ENCODE data around the gene GMIP. TPM values are rescaled to one million over a fixed set of nuclear protein-coding genes. Genes with fewer than 3 reads are reported as not detected.
A peak's percentile ranks its signal among the peaks of the same experiment; 100 is the strongest.
"Not testable (repeated sequence)": the region's sequence is repeated elsewhere in the genome, so short reads cannot be mapped to it uniquely, and the experiment has no call there.

The GMIP gene
- total and polyA plus RNA-seq, 2 experiments from 2014 or later: 3.1 to 5.0 TPM

- peaks cover 50% of the 10 kb centered on the region for H3K79me2 ChIP-seq (ENCODE audit: insufficient read depth)
- no peaks in the 10 kb centered on the region for H4K20me1 ChIP-seq (ENCODE audit: insufficient read depth)
- H3K4me1 ChIP-seq (ENCODE audit: insufficient read depth): peaks cover 5% of the 10 kb centered on the region; the same call in 1 of the 2 replicates
- no peak overlapping the region for H3K4me3 ChIP-seq
- no peak overlapping the region for H2AFZ ChIP-seq
- in situ Hi-C loops (cut with MboI): no loop called here
- no peak overlapping the region for H3K27ac ChIP-seq
- 90 to 98% methylated on average over 6 of the region's 6 CpGs for WGBS, 2 experiments (ENCODE audit: low coverage in 1 of 2, low lambda C conversion rate in 2 of 2, missing lambda C conversion rate in 2 of 2)
- peaks cover 26% of the 10 kb centered on the region for H3K36me3 ChIP-seq (ENCODE audit: low read depth)
- no peak overlapping the region for H3K9ac ChIP-seq
- no peaks in the 10 kb centered on the region for H3K27me3 ChIP-seq (replicated peaks; ENCODE audit: insufficient read depth)
- TF ChIP-seq EZH2phosphoT487 (IDR thresholded peaks at IDR 0.05; ENCODE audit: insufficient read depth, low read depth): no peak
- TF ChIP-seq EZH2 (IDR thresholded peaks at IDR 0.05; ENCODE audit: insufficient read depth, poor library complexity, severe bottlenecking): no peak
- H3K4me2 ChIP-seq (ENCODE audit: unreplicated experiment): no peak overlapping the region
- H3F3A ChIP-seq (ENCODE audit: insufficient read depth): no peaks in the 10 kb centered on the region
- H3K9me2 ChIP-seq (ENCODE audit: insufficient read depth): no peaks in the 10 kb centered on the region
- H3K9me3 ChIP-seq (ENCODE audit: low read depth): no peaks in the 10 kb centered on the region
- DNase-seq: no peak
These were observed 30.9 kb upstream of the GMIP start for GRCh38 chr19:19674315-19674714.

DNA sequence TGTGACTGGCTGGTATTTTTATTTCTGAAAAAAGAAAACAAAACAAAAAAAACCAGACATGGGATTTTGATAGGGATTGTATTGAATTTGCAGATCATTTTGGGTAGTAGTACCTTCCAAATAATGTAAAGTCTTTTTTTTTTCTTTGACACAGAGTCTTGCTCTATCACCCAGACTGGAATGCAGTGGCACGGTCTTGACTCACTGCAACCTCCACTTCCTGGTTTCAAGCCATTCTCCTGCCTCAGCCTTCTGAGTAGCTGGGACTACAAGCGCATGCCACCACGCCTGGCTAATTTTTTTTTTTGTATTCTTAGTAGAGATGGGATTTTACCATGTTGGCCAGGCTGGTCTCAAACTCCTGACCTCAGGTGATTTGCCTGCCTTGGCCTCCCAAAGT lies 29.4 kb upstream of the GMIP start:
- Histone ChIP-seq H3K9ac (no peak overlapping the region), H3K79me2 (ENCODE audit: insufficient read depth) (peaks cover 52% of the 10 kb centered on the region), H3K36me3 (ENCODE audit: low read depth) (peaks cover 18% of the 10 kb centered on the region; the same call in 1 of the 2 replicates), H3K9me2 (ENCODE audit: insufficient read depth) (no peaks in the 10 kb centered on the region), H3K9me3 (ENCODE audit: low read depth) (no peaks in the 10 kb centered on the region), H3K27ac (no peak overlapping the region), H2AFZ (no peak overlapping the region), H3F3A (ENCODE audit: insufficient read depth) (no peaks in the 10 kb centered on the region), H3K4me3 (no peak overlapping the region), H3K4me1 (ENCODE audit: insufficient read depth) (peaks cover 5% of the 10 kb centered on the region; the same call in 1 of the 2 replicates), H4K20me1 (ENCODE audit: insufficient read depth) (no peaks in the 10 kb centered on the region), H3K4me2 (ENCODE audit: unreplicated experiment) (no peak overlapping the region), H3K27me3 (replicated peaks; ENCODE audit: insufficient read depth) (no peaks in the 10 kb centered on the region)
- TF ChIP-seq EZH2 (IDR thresholded peaks at IDR 0.05; ENCODE audit: insufficient read depth, poor library complexity, severe bottlenecking): no peak
- TF ChIP-seq EZH2phosphoT487 (IDR thresholded peaks at IDR 0.05; ENCODE audit: insufficient read depth, low read depth): no peak
- WGBS, 2 experiments (ENCODE audit: low coverage in 1 of 2, low lambda C conversion rate in 2 of 2, missing lambda C conversion rate in 2 of 2): 93 to 97% methylated on average over 3 of the region's 3 CpGs
- in situ Hi-C loops (cut with MboI): no loop called here
- no peak for DNase-seq

GRCh38 chr19:19670070-19670551 lies 26.7 kb upstream of the GMIP start:
- H3K79me2 ChIP-seq (ENCODE audit: insufficient read depth): peaks cover 39% of the 10 kb centered on the region
- H3F3A ChIP-seq (ENCODE audit: insufficient read depth): no peaks in the 10 kb centered on the region
- H4K20me1 ChIP-seq (ENCODE audit: insufficient read depth): no peaks in the 10 kb centered on the region
- in situ Hi-C loops (cut with MboI): no loop called here
- 85 to 86% methylated on average over 10 of the region's 10 CpGs for WGBS, 2 experiments (ENCODE audit: low coverage in 1 of 2, low lambda C conversion rate in 2 of 2, missing lambda C conversion rate in 2 of 2)
- H3K4me2 ChIP-seq (ENCODE audit: unreplicated experiment): peak overlapping the region; percentile 91
- H3K9me3 ChIP-seq (ENCODE audit: low read depth): no peaks in the 10 kb centered on the region
- no peak overlapping the region for H3K27ac ChIP-seq
- H3K4me3 ChIP-seq: peak overlapping the region; percentile 81
- H3K9ac ChIP-seq: peak overlapping the region; percentile 88
- H3K36me3 ChIP-seq (ENCODE audit: low read depth): peaks cover 9% of the 10 kb centered on the region; the same call in 1 of the 2 replicates
- peaks cover 5% of the 10 kb centered on the region; the same call in 1 of the 2 replicates for H3K4me1 ChIP-seq (ENCODE audit: insufficient read depth)
- no peaks in the 10 kb centered on the region for H3K9me2 ChIP-seq (ENCODE audit: insufficient read depth)
- TF ChIP-seq EZH2phosphoT487 (IDR thresholded peaks at IDR 0.05; ENCODE audit: insufficient read depth, low read depth) (no peak), EZH2 (IDR thresholded peaks at IDR 0.05; ENCODE audit: insufficient read depth, poor library complexity, severe bottlenecking) (no peak)
- DNase-seq: peak; percentile 11
- H2AFZ ChIP-seq: peak overlapping the region; percentile 90
- H3K27me3 ChIP-seq (replicated peaks; ENCODE audit: insufficient read depth): no peaks in the 10 kb centered on the region

- Histone ChIP-seq H3K4me2 (ENCODE audit: unreplicated experiment) (peak within 1 kb of the TSS; percentile 91), H2AFZ (peak within 1 kb of the TSS; percentile 90), H3F3A (ENCODE audit: insufficient read depth) (no peaks in the 10 kb centered on the region), H3K9ac (peak within 1 kb of the TSS; percentile 88), H3K4me3 (peak within 1 kb of the TSS; percentile 81), H3K27ac (peak within 1 kb of the TSS; percentile 67), H4K20me1 (ENCODE audit: insufficient read depth) (no peaks in the 10 kb centered on the region), H3K9me2 (ENCODE audit: insufficient read depth) (no peaks in the 10 kb centered on the region), H3K27me3 (replicated peaks; ENCODE audit: insufficient read depth) (no peaks in the 10 kb centered on the region), H3K4me1 (ENCODE audit: insufficient read depth) (peaks cover 5% of the 10 kb centered on the region; the same call in 1 of the 2 replicates), H3K36me3 (ENCODE audit: low read depth) (no peaks in the 10 kb centered on the region), H3K79me2 (ENCODE audit: insufficient read depth) (peaks cover 24% of the 10 kb centered on the region), H3K9me3 (ENCODE audit: low read depth) (no peaks in the 10 kb centered on the region)
- TF ChIP-seq EZH2 (IDR thresholded peaks at IDR 0.05; ENCODE audit: insufficient read depth, poor library complexity, severe bottlenecking) (no peak), EZH2phosphoT487 (IDR thresholded peaks at IDR 0.05; ENCODE audit: insufficient read depth, low read depth) (no peak)
- in situ Hi-C loops (cut with MboI): no loop called here
- peak; percentile 96 for DNase-seq
- WGBS, 2 experiments (ENCODE audit: low coverage in 1 of 2, low lambda C conversion rate in 2 of 2, missing lambda C conversion rate in 2 of 2): 3 to 5% methylated on average over 34 to 35 of the region's 36 CpGs
These were observed 25.0 kb upstream of the GMIP start, which contains the start of gene ZNF101 for GRCh38 chr19:19668230-19669012. Gene ZNF101 (plus strand): TSS chr19:19668839. CDS start chr19:19668964, 125 bp downstream.

DNA sequence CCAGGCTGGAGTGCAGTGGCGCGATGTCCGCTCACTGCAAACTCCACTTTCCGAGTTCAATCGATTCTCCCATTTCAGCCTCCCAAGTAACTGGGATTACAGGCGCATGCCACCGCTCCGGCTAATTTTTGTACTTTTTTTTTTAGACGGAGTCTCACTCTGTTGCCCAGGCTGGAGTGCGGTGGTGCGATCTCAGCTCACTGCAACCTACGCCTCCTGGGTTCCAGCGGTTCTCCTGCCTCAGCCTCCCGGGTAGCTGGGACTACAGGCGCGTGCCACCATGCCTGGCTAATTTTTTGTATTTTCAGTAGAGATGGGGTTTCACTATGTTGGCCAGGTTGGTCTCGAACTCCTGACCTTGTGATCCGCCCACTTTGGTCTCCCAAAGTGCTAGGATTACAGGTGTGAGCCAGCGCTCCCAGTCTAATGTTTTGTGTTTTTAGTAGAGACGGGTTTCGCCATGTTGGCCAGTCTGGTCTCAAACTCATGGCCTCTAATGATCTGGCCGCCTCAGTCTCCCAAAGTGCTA lies 22.0 kb upstream of the GMIP start:
- not testable (repeated sequence) for H3F3A ChIP-seq (ENCODE audit: insufficient read depth); H4K20me1 ChIP-seq (ENCODE audit: insufficient read depth)
- peaks cover 21% of the 10 kb centered on the region; the same call in 1 of the 2 replicates for H3K4me1 ChIP-seq (ENCODE audit: insufficient read depth)

More for the DNA sequence above, 22.0 kb upstream of the GMIP start:
- peaks cover 42% of the 10 kb centered on the region for H3K79me2 ChIP-seq (ENCODE audit: insufficient read depth)
- H3K4me3 ChIP-seq; H3K27ac ChIP-seq; H3K36me3 ChIP-seq (ENCODE audit: low read depth); H2AFZ ChIP-seq; DNase-seq; H3K9me2 ChIP-seq (ENCODE audit: insufficient read depth); H3K9ac ChIP-seq; H3K27me3 ChIP-seq (replicated peaks; ENCODE audit: insufficient read depth); in situ Hi-C loops (cut with MboI); H3K9me3 ChIP-seq (ENCODE audit: low read depth); H3K4me2 ChIP-seq (ENCODE audit: unreplicated experiment): not testable (repeated sequence)
- 93 to 96% methylated on average over 22 of the region's 22 CpGs for WGBS, 2 experiments (ENCODE audit: low coverage in 1 of 2, low lambda C conversion rate in 2 of 2, missing lambda C conversion rate in 2 of 2)
